Activated CD4-positive, alpha-beta T cell treated with anti-CD3 and anti-CD28 coated beads, Interleukin-2, amount 10 ng/mL, durations not matched to agents 7 days and 5 days (primary cell): ENCODE measurements around the gene SOWAHD. TPM values are rescaled to one million over a fixed set of nuclear protein-coding genes. Genes with fewer than 3 reads are reported as not detected.
"Not testable (repeated sequence)": the region's sequence is repeated elsewhere in the genome, so short reads cannot be mapped to it uniquely, and the experiment has no call there.

Experiments used
- CTCF ChIA-PET: fragments of 350-600 bp; sonication (Branson Sonifier 250); formaldehyde crosslinking; loops from one replicate; lab custom pipeline; 2021; ENCODE audit warnings: antibody characterized with exemption; lab: Charles Lee
- POLR2A ChIA-PET: fragments of 350-600 bp; sonication (Branson Sonifier 250); formaldehyde crosslinking; loops from one replicate; lab custom pipeline; 2021; ENCODE audit warnings: antibody characterized with exemption; lab: Charles Lee
- DNase-seq: peaks from one replicate; pipeline ENCODE4 v3.0.0-alpha.2; 2020
- H3K27ac Mint-ChIP-seq: one replicate; pipeline ENCODE4 v1.8.0; 2021; ENCODE audit warnings: mild to moderate bottlenecking, moderate library complexity, mixed read lengths
- H3K27me3 Mint-ChIP-seq: one replicate; pipeline ENCODE4 v1.8.0; 2021; ENCODE audit warnings: mixed read lengths
- H3K36me3 Mint-ChIP-seq: one replicate; pipeline ENCODE4 v1.8.0; 2021; ENCODE audit warnings: low read depth, mixed read lengths
- H3K4me1 Mint-ChIP-seq: one replicate; pipeline ENCODE4 v1.8.0; 2021; ENCODE audit warnings: mixed read lengths
- H3K4me3 Mint-ChIP-seq: one replicate; pipeline ENCODE4 v1.8.0; 2021; ENCODE audit warnings: mild to moderate bottlenecking, moderate library complexity, mixed read lengths
- H3K9me3 Mint-ChIP-seq: one replicate; pipeline ENCODE4 v1.8.0; 2021; ENCODE audit warnings: mixed read lengths
- total RNA-seq, 2 experiments: library from RNA; stranded (reverse); gene quantifications; one replicate each; pipeline ENCODE4 v1.2.3, GENCODE V29; 2021

Gene SOWAHD
- total RNA-seq, 2 experiments from 2014 or later = 3.1 to 3.3 TPM

- no peak for DNase-seq
- H3K27ac Mint-ChIP-seq = no peak overlapping the region
- no peaks in the 10 kb centered on the region for H3K27me3 Mint-ChIP-seq
- no peak overlapping the region for H3K4me3 Mint-ChIP-seq
- POLR2A ChIA-PET = no interaction called here
- no peaks in the 10 kb centered on the region for H3K4me1 Mint-ChIP-seq
- H3K9me3 Mint-ChIP-seq = no peaks in the 10 kb centered on the region
- CTCF ChIA-PET = interaction anchor here (0.6 to 3.5 kb wide), 5 partner anchors 8 to 866 kb away, joined by 3 to 18 read pairs (median 4); partner anchors contain the start of gene SOWAHD
- H3K36me3 Mint-ChIP-seq = no peaks in the 10 kb centered on the region
Observed at GRCh38 chrX:119745283-119745848, 13.0 kb upstream of the SOWAHD start.

- H3K9me3 Mint-ChIP-seq, H3K27me3 Mint-ChIP-seq, H3K4me3 Mint-ChIP-seq, DNase-seq, H3K27ac Mint-ChIP-seq, POLR2A ChIA-PET, H3K36me3 Mint-ChIP-seq: not testable (repeated sequence)
- CTCF ChIA-PET = interaction anchor here (1.8 to 2.2 kb wide), 2 partner anchors 11 to 20 kb away, joined by 4 to 6 read pairs; no protein-coding TSS in a partner anchor
- H3K4me1 Mint-ChIP-seq = peaks cover 17% of the 10 kb centered on the region
Observed at GRCh38 chrX:119750131-119750530, 8.3 kb upstream of the SOWAHD start.

GRCh38 chrX:119750751-119751150 lies 7.6 kb upstream of the SOWAHD start:
- H3K27ac Mint-ChIP-seq, H3K27me3 Mint-ChIP-seq, DNase-seq, H3K4me3 Mint-ChIP-seq, POLR2A ChIA-PET, H3K36me3 Mint-ChIP-seq, H3K9me3 Mint-ChIP-seq, CTCF ChIA-PET: not testable (repeated sequence)
- H3K4me1 Mint-ChIP-seq = peaks cover 23% of the 10 kb centered on the region

GRCh38 chrX:119753001-119753400 lies 5.4 kb upstream of the SOWAHD start:
- Mint-ChIP-seq H3K36me3 (no peaks in the 10 kb centered on the region), H3K4me1 (peaks cover 46% of the 10 kb centered on the region), H3K4me3 (no peak overlapping the region), H3K27ac (peak overlapping the region; percentile 97), H3K27me3 (no peaks in the 10 kb centered on the region), H3K9me3 (no peaks in the 10 kb centered on the region)
- ChIA-PET POLR2A (no interaction called here), CTCF (interaction anchor here (0.8 to 3.4 kb wide), 6 partner anchors 9 to 236 kb away, joined by 3 to 18 read pairs (median 5); partner anchors contain the start of gene SEPTIN6)
- no peak for DNase-seq

GRCh38 chrX:119753639-119754257 lies 4.6 kb upstream of the SOWAHD start:
- Mint-ChIP-seq H3K36me3 (no peaks in the 10 kb centered on the region), H3K27me3 (no peaks in the 10 kb centered on the region), H3K27ac (peak overlapping the region; percentile 97), H3K4me1 (peaks cover 46% of the 10 kb centered on the region), H3K4me3 (no peak overlapping the region), H3K9me3 (no peaks in the 10 kb centered on the region)
- POLR2A ChIA-PET = no interaction called here
- CTCF ChIA-PET = interaction anchor here (0.7 to 3.4 kb wide), 14 partner anchors 9 to 237 kb away, joined by 3 to 18 read pairs (median 4); partner anchors contain the start of gene SEPTIN6
- peak; percentile 80 for DNase-seq

GRCh38 chrX:119755981-119756533 lies 2.3 kb upstream of the SOWAHD start:
- Mint-ChIP-seq H3K36me3 (no peaks in the 10 kb centered on the region), H3K9me3 (no peaks in the 10 kb centered on the region), H3K4me3 (peak overlapping the region; percentile 74), H3K27ac (peak overlapping the region; percentile 97), H3K4me1 (peaks cover 52% of the 10 kb centered on the region), H3K27me3 (no peaks in the 10 kb centered on the region)
- DNase-seq = peak; percentile 80
- ChIA-PET CTCF (interaction anchor here (0.7 to 2.0 kb wide), 8 partner anchors 9 to 146 kb away, joined by 3 to 5 read pairs (median 3); no protein-coding TSS in a partner anchor), POLR2A (no interaction called here)

- H3K27ac Mint-ChIP-seq = peak overlapping the region; percentile 97
- POLR2A ChIA-PET = no interaction called here
- H3K27me3 Mint-ChIP-seq = no peaks in the 10 kb centered on the region
- H3K4me1 Mint-ChIP-seq = peaks cover 55% of the 10 kb centered on the region
- no peaks in the 10 kb centered on the region for H3K36me3 Mint-ChIP-seq
- peak; percentile 16 for DNase-seq
- H3K9me3 Mint-ChIP-seq = no peaks in the 10 kb centered on the region
- CTCF ChIA-PET = interaction anchor here (0.6 to 2.9 kb wide), 12 partner anchors 8 to 147 kb away, joined by 3 to 10 read pairs (median 3); partner anchors contain the start of genes RPL39 and SEPTIN6
- H3K4me3 Mint-ChIP-seq = peak overlapping the region; percentile 74
Observed at GRCh38 chrX:119756926-119757635, 1.3 kb upstream of the SOWAHD start.

GRCh38 chrX:119757646-119757978 lies 776 bp upstream of the SOWAHD start:
- Mint-ChIP-seq H3K4me3 (peak overlapping the region; percentile 74), H3K9me3 (no peaks in the 10 kb centered on the region), H3K27ac (peak overlapping the region; percentile 97), H3K36me3 (no peaks in the 10 kb centered on the region), H3K27me3 (no peaks in the 10 kb centered on the region), H3K4me1 (peaks cover 59% of the 10 kb centered on the region)
- POLR2A ChIA-PET = no interaction called here
- DNase-seq = no peak
- CTCF ChIA-PET = interaction anchor here (0.6 to 2.9 kb wide), 11 partner anchors 12 to 75 kb away, joined by 3 to 10 read pairs (median 3); partner anchors contain the start of genes RPL39 and SEPTIN6

- DNase-seq = peak; percentile 27
- Mint-ChIP-seq H3K27ac (peak overlapping the region; percentile 72), H3K4me3 (peak overlapping the region; percentile 67), H3K36me3 (no peaks in the 10 kb centered on the region), H3K4me1 (peaks cover 63% of the 10 kb centered on the region), H3K27me3 (no peaks in the 10 kb centered on the region), H3K9me3 (no peaks in the 10 kb centered on the region)
- CTCF ChIA-PET = interaction anchor here (0.8 to 2.9 kb wide), 7 partner anchors 11 to 112 kb away, joined by 3 to 10 read pairs (median 4); partner anchors contain the start of genes RPL39 and SEPTIN6
- POLR2A ChIA-PET = no interaction called here
Observed at GRCh38 chrX:119758731-119759247, 401 bp downstream of the SOWAHD start.

GRCh38 chrX:119759248-119759766 lies 919 bp downstream of the SOWAHD start:
- DNase-seq = no peak
- Mint-ChIP-seq H3K9me3 (no peaks in the 10 kb centered on the region), H3K27me3 (no peaks in the 10 kb centered on the region), H3K4me3 (peak overlapping the region; percentile 67), H3K4me1 (peaks cover 60% of the 10 kb centered on the region), H3K36me3 (no peaks in the 10 kb centered on the region), H3K27ac (no peak overlapping the region)
- CTCF ChIA-PET = interaction anchor here (0.9 to 2.9 kb wide), 5 partner anchors 10 to 111 kb away, joined by 3 to 10 read pairs (median 4); partner anchors contain the start of gene RPL39
- POLR2A ChIA-PET = no interaction called here

GRCh38 chrX:119760026-119760877 lies 1.9 kb downstream of the SOWAHD start:
- Mint-ChIP-seq H3K4me3 (peak overlapping the region; percentile 67), H3K27ac (peak overlapping the region; percentile 13)
- CTCF ChIA-PET = interaction anchor here (1.5 kb wide), 2 partner anchors 24 to 31 kb away, joined by 3 read pairs; partner anchors contain the start of gene RPL39

More at GRCh38 chrX:119760026-119760877, 1.9 kb downstream of the SOWAHD start:
- peaks cover 54% of the 10 kb centered on the region for H3K4me1 Mint-ChIP-seq
- no peak for DNase-seq
- no peaks in the 10 kb centered on the region for H3K9me3 Mint-ChIP-seq
- H3K27me3 Mint-ChIP-seq = no peaks in the 10 kb centered on the region
- POLR2A ChIA-PET = no interaction called here
- no peaks in the 10 kb centered on the region for H3K36me3 Mint-ChIP-seq
